HG03342 (cell line): ENCODE measurements around the gene ALG6.
"Not testable (repeated sequence)": the region's sequence is repeated elsewhere in the genome, so short reads cannot be mapped to it uniquely, and the experiment has no call there.

ENCODE experiments used
- ATAC-seq: cut with Tn5 transposase; IDR thresholded peaks from one replicate; pipeline ENCODE4 v1.9.1; 2021; ENCODE audit warnings: mild to moderate bottlenecking, moderate library complexity; ENCODE audit not compliant: unreplicated experiment

ALG6 gene

GRCh38 chr1:63328122-63328521 is 39.3 kb upstream of the ALG6 start:
- no peak for ATAC-seq

- ATAC-seq = no peak
These were observed 38.6 kb upstream of the ALG6 start for GRCh38 chr1:63328781-63329180.

- ATAC-seq = no peak
These were observed 37.7 kb upstream of the ALG6 start for GRCh38 chr1:63329621-63330330.

GRCh38 chr1:63330331-63330916 is 37.0 kb upstream of the ALG6 start:
- no peak for ATAC-seq

- no peak for ATAC-seq
These were observed 25.0 kb upstream of the ALG6 start for GRCh38 chr1:63342402-63342801.

GRCh38 chr1:63343922-63344321 is 23.5 kb upstream of the ALG6 start:
- no peak for ATAC-seq

GRCh38 chr1:63350320-63350719 is 17.1 kb upstream of the ALG6 start:
- no peak for ATAC-seq

- no peak for ATAC-seq
These were observed 14.7 kb upstream of the ALG6 start for GRCh38 chr1:63352736-63353135.

GRCh38 chr1:63356234-63356633 is 11.2 kb upstream of the ALG6 start:
- ATAC-seq = not testable (repeated sequence)

GRCh38 chr1:63359561-63359960 is 7.9 kb upstream of the ALG6 start:
- ATAC-seq = no peak

- no peak for ATAC-seq
These were observed 5.4 kb upstream of the ALG6 start for GRCh38 chr1:63362073-63362472.

GRCh38 chr1:63362578-63362977 is 4.8 kb upstream of the ALG6 start:
- no peak for ATAC-seq

GRCh38 chr1:63363014-63363413 is 4.4 kb upstream of the ALG6 start:
- ATAC-seq = no peak

- no peak for ATAC-seq
These were observed 566 bp upstream of the ALG6 start for GRCh38 chr1:63366908-63367214.

- peak; percentile 4 for ATAC-seq
These were observed 704 bp downstream of the ALG6 start for GRCh38 chr1:63368131-63368530.

- no peak for ATAC-seq
These were observed 12.2 kb downstream of the ALG6 start for GRCh38 chr1:63379583-63379982.

GRCh38 chr1:63381741-63382140 is 14.3 kb downstream of the ALG6 start:
- ATAC-seq = no peak

- no peak for ATAC-seq
These were observed 34.5 kb downstream of the ALG6 start for GRCh38 chr1:63401945-63402344.

- no peak for ATAC-seq
These were observed 36.0 kb downstream of the ALG6 start for GRCh38 chr1:63403386-63403785.

- ATAC-seq = no peak
These were observed 37.6 kb downstream of the ALG6 start for GRCh38 chr1:63405021-63405420.

GRCh38 chr1:63405987-63406386 is 38.6 kb downstream of the ALG6 start:
- ATAC-seq = no peak

- no peak for ATAC-seq
These were observed 39.6 kb downstream of the ALG6 start for GRCh38 chr1:63407002-63407401.

- no peak for ATAC-seq
These were observed 40.9 kb downstream of the ALG6 start for GRCh38 chr1:63408331-63408730.
